GM12878 (cell line): ENCODE measurements around the gene FAM170B. TPM values are rescaled to one million over a fixed set of nuclear protein-coding genes. Genes with fewer than 3 reads are reported as not detected.

Experiments
- ATAC-seq: fragments of 200-7000 bp; cut with Tn5 transposase; 3 replicates; pipeline ENCODE4 v1.9.1; 2020; ENCODE audit warnings: mild to moderate bottlenecking, moderate library complexity
- BruUV-seq: library from RNA; stranded (reverse); fragments of 400-500 nt; replicated peaks from 2 replicates; lab custom pipeline; 2021; lab: Mats Ljungman, UMichigan
- CTCF ChIA-PET: fragments of 300-600 bp; sonication (Branson Sonifier 250); formaldehyde crosslinking; extraction: SDS; loops from one replicate; lab custom pipeline; 2021; ENCODE audit warnings: inconsistent platforms; lab: Yijun Ruan, JAX
- POLR2A ChIA-PET: fragments of 350-600 bp; formaldehyde crosslinking; extraction: SDS; loops from one replicate; lab custom pipeline; 2021; ENCODE audit warnings: inconsistent platforms; lab: Charles Lee
- RAD21 ChIA-PET: fragments of 300-600 bp; sonication (Branson Sonifier 250); formaldehyde crosslinking; loops from one replicate; lab custom pipeline; 2023; ENCODE audit warnings: antibody characterized with exemption; ENCODE audit not compliant: unreplicated experiment; lab: Charles Lee
- SMC1A ChIA-PET: fragments of 300-600 bp; sonication (Branson Sonifier 250); formaldehyde crosslinking; loops from one replicate; lab custom pipeline; 2023; ENCODE audit not compliant: unreplicated experiment, uncharacterized antibody; lab: Charles Lee
- DNase-seq: peaks from one replicate; pipeline ENCODE4 v3.0.0-alpha.2; 2011; ENCODE audit warnings: low read depth, low spot score
- FAIRE-seq: peaks from 3 replicates; lab custom pipeline; 2011; peaks lifted over from hg19 to GRCh38; lab: Jason Lieb, UNC
- H2AFZ ChIP-seq: 2 replicates; pipeline ENCODE4 v1.6.0; 2011; ENCODE audit warnings: low read depth, low read length, control low read depth; ENCODE audit not compliant: control insufficient read depth
- H3K27ac ChIP-seq: 2 replicates; pipeline ENCODE4 v1.5.1; 2011; ENCODE audit warnings: control low read depth; ENCODE audit not compliant: control insufficient read depth, insufficient read depth
- H3K27me3 ChIP-seq, 2 experiments: replicated peaks in 1 of 2; 2 replicates each; pipeline versions ENCODE4 v1.6.0 to v1.6.1; 2011; ENCODE audit warnings: low read length in 1 of 2; ENCODE audit not compliant: control insufficient read depth in 2 of 2, insufficient read depth in 2 of 2
- H3K36me3 ChIP-seq, 2 experiments: 2 replicates each; pipeline ENCODE4 v1.5.1; 2011; ENCODE audit warnings: low read length in 1 of 2; ENCODE audit not compliant: control insufficient read depth in 2 of 2, insufficient read depth in 2 of 2
- H3K4me1 ChIP-seq: 2 replicates; pipeline ENCODE4 v1.6.1; 2011; ENCODE audit warnings: mild to moderate bottlenecking, low read length, moderate library complexity, mixed read lengths; ENCODE audit not compliant: control insufficient read depth, insufficient read depth
- H3K4me2 ChIP-seq: 2 replicates; pipeline ENCODE4 v1.6.0; 2011; ENCODE audit warnings: control low read depth; ENCODE audit not compliant: control insufficient read depth, insufficient read depth
- H3K4me3 ChIP-seq: fragments of 200-600 bp; sonication (generic); 2 replicates; pipeline ENCODE4 v1.5.1; 2016
- H3K79me2 ChIP-seq: 2 replicates; pipeline ENCODE4 v1.6.0; 2011; ENCODE audit warnings: low read length; ENCODE audit not compliant: control insufficient read depth, insufficient read depth
- H3K9ac ChIP-seq: 2 replicates; pipeline ENCODE4 v1.8.0; 2011; ENCODE audit warnings: low read length, control low read depth, mixed read lengths; ENCODE audit not compliant: control insufficient read depth, insufficient read depth
- H3K9me3 ChIP-seq: replicated peaks from 3 replicates; pipeline ENCODE4 v1.5.1; 2011; ENCODE audit warnings: mild to moderate bottlenecking, low read length; ENCODE audit not compliant: control insufficient read depth, insufficient read depth
- H4K20me1 ChIP-seq: 2 replicates; pipeline ENCODE4 v1.6.0; 2011; ENCODE audit not compliant: control insufficient read depth, insufficient read depth
- BRCA1 ChIP-seq: IDR thresholded peaks from 2 replicates; pipeline ENCODE4 v1.6.1; 2011; ENCODE audit warnings: low read depth, low read length, improper control_type of control experiment
- CREB1 ChIP-seq: IDR thresholded peaks from 2 replicates; pipeline ENCODE4 v1.6.1; 2012; ENCODE audit warnings: low read depth, mild to moderate bottlenecking, inconsistent platforms
- EED ChIP-seq: sonication (generic); IDR thresholded peaks from 2 replicates; pipeline ENCODE4 v1.6.1; 2016; ENCODE audit warnings: antibody characterized with exemption, low read depth
- FOXK2 ChIP-seq: fragments of 450-650 bp; IDR thresholded peaks from 2 replicates; pipeline ENCODE4 v1.6.1; 2017; ENCODE audit warnings: mild to moderate bottlenecking, moderate library complexity
- LARP7 ChIP-seq: fragments of 450-650 bp; IDR thresholded peaks from 2 replicates; pipeline ENCODE4 v1.6.1; 2017; ENCODE audit warnings: mild to moderate bottlenecking
- NFXL1 ChIP-seq: fragments of 450-650 bp; IDR thresholded peaks from 2 replicates; pipeline ENCODE4 v1.6.1; 2017; ENCODE audit warnings: antibody characterized with exemption, mild to moderate bottlenecking, borderline replicate concordance
- NR2C2 ChIP-seq: IDR thresholded peaks from 2 replicates; pipeline ENCODE4 v1.6.1; 2011; ENCODE audit warnings: borderline replicate concordance, low read depth; ENCODE audit not compliant: control insufficient read depth, insufficient read length
- SREBF1 ChIP-seq: IDR thresholded peaks from 2 replicates; pipeline ENCODE4 v1.6.1; 2012; ENCODE audit warnings: mild to moderate bottlenecking, low read length
- TAF1 ChIP-seq: IDR thresholded peaks from 2 replicates; pipeline ENCODE4 v1.6.1; 2011; ENCODE audit warnings: mild to moderate bottlenecking, low read depth, low read length, borderline replicate concordance
- WRNIP1 ChIP-seq: IDR thresholded peaks from 2 replicates; pipeline ENCODE4 v1.6.1; 2011; ENCODE audit warnings: low read depth, low read length, improper control_type of control experiment, borderline replicate concordance
- ZNF24 ChIP-seq: fragments of 450-650 bp; IDR thresholded peaks from 2 replicates; pipeline ENCODE4 v1.6.1; 2017; ENCODE audit warnings: antibody characterized with exemption, mild to moderate bottlenecking
- ZZZ3 ChIP-seq: IDR thresholded peaks from 2 replicates; pipeline ENCODE4 v1.6.1; 2011; ENCODE audit warnings: low read depth; ENCODE audit not compliant: control insufficient read depth, insufficient read length
- WGBS: methylation state at CpG from one replicate; pipeline ENCODE4 v1.1.6; 2016; ENCODE audit warnings: low lambda C conversion rate; ENCODE audit not compliant: insufficient replicate concordance, insufficient coverage; ENCODE audit errors: missing lambda C conversion rate; 5-methylcytosine and 5-hydroxymethylcytosine counted together
- in situ Hi-C: fragments of 300-500 bp; cut with MboI; formaldehyde crosslinking; loops from 9 replicates; pipeline ENCODE4 v1.14.3; 2018; ENCODE audit warnings: mixed read lengths
- intact Hi-C: fragments of 100-400 bp; cut with micrococcal nuclease; formaldehyde crosslinking; loops from one replicate; pipeline ENCODE4 v1.14.2; 2022; ENCODE audit not compliant: unreplicated experiment
- polyA plus RNA-seq, 11 experiments: library from polyadenylated mRNA; depleted of rRNA in 4 of 11; unstranded in 6 of 11; stranded (reverse) in 5 of 11; fragments of >200 nt; fragmentation: Nextera tagmentation in 4 of 11; fragmentation: Illumina TruSeq in 1 of 11; extraction: Ambion mirVana in 4 of 11; extraction: Trizol in 1 of 11; gene quantifications; 1 replicate in 1 of 11; 2 replicates in 10 of 11; pipeline versions ENCODE4 v1.2.1 to v1.2.3, GENCODE V29; 2011 to 2016; ENCODE audit warnings: inconsistent platforms in 2 of 11, missing spikeins in 2 of 11, low read depth in 1 of 11
- total RNA-seq, 4 experiments: library from RNA; depleted of rRNA in 3 of 4; stranded (reverse); fragments of >200 nt in 3 of 4; fragmentation: Illumina TruSeq in 1 of 4; extraction: Trizol in 1 of 4; gene quantifications; 2 replicates each; pipeline versions ENCODE4 v1.2.1 to v1.2.3, GENCODE V29; 2013 to 2021
- TF ChIP-seq, protein P1 (sequence below): IDR thresholded peaks from 2 replicates; pipeline ENCODE4 v1.6.1; 2012; ENCODE audit warnings: low read length, inconsistent platforms
- TF ChIP-seq, protein P2 (sequence below), 3 experiments: IDR thresholded peaks in 2 of 3; conservative IDR thresholded peaks in 1 of 3; 2 replicates each; pipeline ENCODE4 v1.5.1; 2011; ENCODE audit warnings: low read depth in 3 of 3, low read length in 3 of 3, mild to moderate bottlenecking in 3 of 3, control low read depth in 2 of 3, moderate library complexity in 2 of 3, inconsistent platforms in 1 of 3, mixed read lengths in 1 of 3; ENCODE audit not compliant: control insufficient read depth in 2 of 3, insufficient read depth in 1 of 3; ENCODE audit errors: extremely low read depth in 1 of 3
- TF ChIP-seq, protein P3 (sequence below): fragments of 450-650 bp; IDR thresholded peaks from 2 replicates; pipeline ENCODE4 v1.6.1; 2017; ENCODE audit warnings: borderline replicate concordance
- TF ChIP-seq, protein P4 (sequence below): fragments of 150-350 bp; IDR thresholded peaks from 2 replicates; pipeline ENCODE4 v1.6.1; 2014; ENCODE audit warnings: mild to moderate bottlenecking, low read depth, low read length

FAM170B gene
- total and polyA plus RNA-seq, 10 of the 15 experiments (the other 5 are each of a cell fraction or from before 2014, with no cell fraction given): not detected

DNA sequence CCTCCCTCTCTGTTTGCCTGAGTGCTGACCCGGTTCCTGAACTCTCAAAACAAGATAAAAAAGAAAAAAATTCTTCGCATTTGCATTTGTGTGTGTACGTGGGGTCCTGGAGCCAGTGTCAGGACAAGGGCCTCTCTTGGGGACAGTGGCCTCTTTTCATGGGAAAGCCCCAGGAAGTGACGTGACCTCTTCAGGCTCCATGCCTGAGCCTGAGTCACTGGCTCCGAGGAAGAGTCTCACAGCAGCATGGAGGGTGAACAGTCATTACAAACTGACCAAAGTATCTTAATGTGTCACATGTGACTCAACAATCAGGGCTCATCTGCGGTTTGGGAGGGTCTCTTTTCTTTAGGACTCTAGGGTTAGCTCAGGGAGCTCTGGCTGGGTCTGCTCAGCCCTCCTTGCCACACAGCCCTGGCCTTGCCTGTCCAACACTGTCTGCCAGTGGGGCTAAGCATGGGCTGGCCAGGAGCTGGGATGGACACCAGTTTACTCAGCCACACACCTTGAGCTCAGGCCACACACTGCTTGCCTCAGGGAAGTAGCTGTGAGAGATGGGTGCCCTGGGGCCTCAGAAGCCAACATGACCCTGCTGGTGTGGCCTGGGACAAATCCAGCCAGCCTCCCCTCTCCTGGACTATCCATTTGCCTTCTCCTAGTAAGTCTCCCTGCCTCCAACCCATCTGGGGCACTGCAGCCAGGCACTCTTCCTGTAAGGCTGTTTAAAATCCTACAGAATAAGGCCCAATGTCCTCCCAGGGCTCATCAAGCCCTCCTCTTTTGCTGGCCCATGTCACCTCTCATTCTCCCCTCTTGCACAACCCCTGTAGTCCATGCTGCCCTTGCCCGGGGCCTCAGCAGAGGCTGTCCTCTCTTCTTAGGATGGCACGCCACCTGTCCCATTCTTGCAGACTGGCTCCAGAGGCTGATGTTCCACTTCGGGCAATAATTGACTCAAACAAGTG, 43.9 kb upstream of the FAM170B start:
- RAD21 ChIA-PET: interaction anchor here (0.6 to 1.9 kb wide), 3 partner anchors 9 to 334 kb away, joined by 3 to 12 read pairs (median 3); partner anchors contain the start of gene TMEM273
- H2AFZ ChIP-seq: peak overlapping the region; percentile 78
- no peaks in the 10 kb centered on the region for H4K20me1 ChIP-seq
- intact Hi-C loops: loop anchor here (1.0 to 10.0 kb wide), 3 partner anchors 10 to 337 kb away; no protein-coding TSS in a partner anchor
- peak overlapping the region; percentile 87 for H3K27ac ChIP-seq
- in situ Hi-C loops: loop anchor here (10.0 to 25.0 kb wide), 2 partner anchors 513 to 1460 kb away; no protein-coding TSS in a partner anchor
- no peaks in the 10 kb centered on the region for H3K27me3 ChIP-seq
- 33% methylated on average over 9 of the region's 9 CpGs for WGBS
- H3K4me1 ChIP-seq: peaks cover 51% of the 10 kb centered on the region
- SMC1A ChIA-PET: interaction anchor here (1.2 to 4.0 kb wide), 5 partner anchors 9 to 349 kb away, joined by 3 to 30 read pairs (median 4); partner anchors contain the start of gene TMEM273
- TSS peak; percentile 67 for BruUV-seq
- DNase-seq (peak; percentile 85), FAIRE-seq (peak; percentile 79), ATAC-seq (peak; percentile 85)
- POLR2A ChIA-PET: interaction anchor here (0.5 to 3.6 kb wide), 4 partner anchors 9 to 32 kb away, joined by 3 to 38 read pairs (median 3); partner anchors contain the start of gene TMEM273
- H3K79me2 ChIP-seq: no peaks in the 10 kb centered on the region
- no peaks in the 10 kb centered on the region; a peak in 1 of 4 replicates for H3K36me3 ChIP-seq
- H3K9me3 ChIP-seq: no peaks in the 10 kb centered on the region
- peak overlapping the region; percentile 65 for H3K9ac ChIP-seq
- peak overlapping the region; percentile 68 for H3K4me2 ChIP-seq
- CTCF ChIA-PET: interaction anchor here (1.1 to 2.4 kb wide), 4 partner anchors 11 to 102 kb away, joined by 3 to 5 read pairs (median 4); no protein-coding TSS in a partner anchor
- H3K4me3 ChIP-seq: no peak overlapping the region
- TF ChIP-seq, protein P1, sequence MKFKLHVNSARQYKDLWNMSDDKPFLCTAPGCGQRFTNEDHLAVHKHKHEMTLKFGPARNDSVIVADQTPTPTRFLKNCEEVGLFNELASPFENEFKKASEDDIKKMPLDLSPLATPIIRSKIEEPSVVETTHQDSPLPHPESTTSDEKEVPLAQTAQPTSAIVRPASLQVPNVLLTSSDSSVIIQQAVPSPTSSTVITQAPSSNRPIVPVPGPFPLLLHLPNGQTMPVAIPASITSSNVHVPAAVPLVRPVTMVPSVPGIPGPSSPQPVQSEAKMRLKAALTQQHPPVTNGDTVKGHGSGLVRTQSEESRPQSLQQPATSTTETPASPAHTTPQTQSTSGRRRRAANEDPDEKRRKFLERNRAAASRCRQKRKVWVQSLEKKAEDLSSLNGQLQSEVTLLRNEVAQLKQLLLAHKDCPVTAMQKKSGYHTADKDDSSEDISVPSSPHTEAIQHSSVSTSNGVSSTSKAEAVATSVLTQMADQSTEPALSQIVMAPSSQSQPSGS: peak; percentile 91
- TF ChIP-seq, protein P2, sequence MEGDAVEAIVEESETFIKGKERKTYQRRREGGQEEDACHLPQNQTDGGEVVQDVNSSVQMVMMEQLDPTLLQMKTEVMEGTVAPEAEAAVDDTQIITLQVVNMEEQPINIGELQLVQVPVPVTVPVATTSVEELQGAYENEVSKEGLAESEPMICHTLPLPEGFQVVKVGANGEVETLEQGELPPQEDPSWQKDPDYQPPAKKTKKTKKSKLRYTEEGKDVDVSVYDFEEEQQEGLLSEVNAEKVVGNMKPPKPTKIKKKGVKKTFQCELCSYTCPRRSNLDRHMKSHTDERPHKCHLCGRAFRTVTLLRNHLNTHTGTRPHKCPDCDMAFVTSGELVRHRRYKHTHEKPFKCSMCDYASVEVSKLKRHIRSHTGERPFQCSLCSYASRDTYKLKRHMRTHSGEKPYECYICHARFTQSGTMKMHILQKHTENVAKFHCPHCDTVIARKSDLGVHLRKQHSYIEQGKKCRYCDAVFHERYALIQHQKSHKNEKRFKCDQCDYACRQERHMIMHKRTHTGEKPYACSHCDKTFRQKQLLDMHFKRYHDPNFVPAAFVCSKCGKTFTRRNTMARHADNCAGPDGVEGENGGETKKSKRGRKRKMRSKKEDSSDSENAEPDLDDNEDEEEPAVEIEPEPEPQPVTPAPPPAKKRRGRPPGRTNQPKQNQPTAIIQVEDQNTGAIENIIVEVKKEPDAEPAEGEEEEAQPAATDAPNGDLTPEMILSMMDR (IDR thresholded peaks at IDR 0.05 in 2 of 3, conservative IDR thresholded peaks at IDR 0.05 in 1 of 3; ENCODE audit: control insufficient read depth in 2 of 3, extremely low read depth in 1 of 3, insufficient read depth in 1 of 3, low read depth in 3 of 3, low read length in 3 of 3): no peak
- 0 out of 2 replicates have a peak, but pooled peaks have one; percentile 29 for TF ChIP-seq ZNF24
- no peak for TF ChIP-seq NR2C2
- TF ChIP-seq TAF1: no peak
- peak; percentile 86 for TF ChIP-seq EED
- TF ChIP-seq, protein P3, sequence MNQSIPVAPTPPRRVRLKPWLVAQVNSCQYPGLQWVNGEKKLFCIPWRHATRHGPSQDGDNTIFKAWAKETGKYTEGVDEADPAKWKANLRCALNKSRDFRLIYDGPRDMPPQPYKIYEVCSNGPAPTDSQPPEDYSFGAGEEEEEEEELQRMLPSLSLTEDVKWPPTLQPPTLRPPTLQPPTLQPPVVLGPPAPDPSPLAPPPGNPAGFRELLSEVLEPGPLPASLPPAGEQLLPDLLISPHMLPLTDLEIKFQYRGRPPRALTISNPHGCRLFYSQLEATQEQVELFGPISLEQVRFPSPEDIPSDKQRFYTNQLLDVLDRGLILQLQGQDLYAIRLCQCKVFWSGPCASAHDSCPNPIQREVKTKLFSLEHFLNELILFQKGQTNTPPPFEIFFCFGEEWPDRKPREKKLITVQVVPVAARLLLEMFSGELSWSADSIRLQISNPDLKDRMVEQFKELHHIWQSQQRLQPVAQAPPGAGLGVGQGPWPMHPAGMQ: no peak
- TF ChIP-seq BRCA1: no peak
- TF ChIP-seq ZZZ3: no peak
- TF ChIP-seq WRNIP1: no peak
- TF ChIP-seq CREB1: peak; percentile 87
- TF ChIP-seq, protein P4, sequence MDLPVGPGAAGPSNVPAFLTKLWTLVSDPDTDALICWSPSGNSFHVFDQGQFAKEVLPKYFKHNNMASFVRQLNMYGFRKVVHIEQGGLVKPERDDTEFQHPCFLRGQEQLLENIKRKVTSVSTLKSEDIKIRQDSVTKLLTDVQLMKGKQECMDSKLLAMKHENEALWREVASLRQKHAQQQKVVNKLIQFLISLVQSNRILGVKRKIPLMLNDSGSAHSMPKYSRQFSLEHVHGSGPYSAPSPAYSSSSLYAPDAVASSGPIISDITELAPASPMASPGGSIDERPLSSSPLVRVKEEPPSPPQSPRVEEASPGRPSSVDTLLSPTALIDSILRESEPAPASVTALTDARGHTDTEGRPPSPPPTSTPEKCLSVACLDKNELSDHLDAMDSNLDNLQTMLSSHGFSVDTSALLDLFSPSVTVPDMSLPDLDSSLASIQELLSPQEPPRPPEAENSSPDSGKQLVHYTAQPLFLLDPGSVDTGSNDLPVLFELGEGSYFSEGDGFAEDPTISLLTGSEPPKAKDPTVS: no peak
- TF ChIP-seq SREBF1: no peak
- TF ChIP-seq NFXL1: no peak
- TF ChIP-seq FOXK2: no peak
- TF ChIP-seq LARP7: no peak
